PFSK-1 (cell line): ENCODE data around the gene SSH2.

Experiments
- FOXP2 ChIP-seq: optimal IDR thresholded peaks from 2 replicates; pipeline ENCODE3; 2011; ENCODE audit warnings: borderline replicate concordance, control low read depth, inconsistent platforms; ENCODE audit not compliant: insufficient read depth; ENCODE audit errors: extremely low read length, extremely low read depth
- POLR2AphosphoS5 ChIP-seq: IDR thresholded peaks from 2 replicates; pipeline ENCODE4 v1.6.1; 2012; ENCODE audit warnings: low read depth, mild to moderate bottlenecking, control low read depth, low read length, moderate library complexity
- SIN3A ChIP-seq: IDR thresholded peaks from 2 replicates; pipeline ENCODE4 v1.6.1; 2012; ENCODE audit warnings: mild to moderate bottlenecking, low read length, moderate library complexity, borderline replicate concordance; ENCODE audit not compliant: insufficient read depth
- TAF1 ChIP-seq: IDR thresholded peaks from 2 replicates; pipeline ENCODE4 v1.6.1; 2012; ENCODE audit warnings: low read length, control low read depth, borderline replicate concordance; ENCODE audit not compliant: insufficient read depth
- TF ChIP-seq, protein P1 (sequence below), 2 experiments: IDR thresholded peaks; 2 replicates each; pipeline versions ENCODE4 v1.6.1 to v1.8.0; 2011 to 2012; ENCODE audit warnings: low read depth in 2 of 2, low read length in 2 of 2, control low read depth in 1 of 2, inconsistent platforms in 1 of 2, mild to moderate bottlenecking in 1 of 2, moderate library complexity in 1 of 2; ENCODE audit not compliant: insufficient read depth in 1 of 2

SSH2 gene

DNA sequence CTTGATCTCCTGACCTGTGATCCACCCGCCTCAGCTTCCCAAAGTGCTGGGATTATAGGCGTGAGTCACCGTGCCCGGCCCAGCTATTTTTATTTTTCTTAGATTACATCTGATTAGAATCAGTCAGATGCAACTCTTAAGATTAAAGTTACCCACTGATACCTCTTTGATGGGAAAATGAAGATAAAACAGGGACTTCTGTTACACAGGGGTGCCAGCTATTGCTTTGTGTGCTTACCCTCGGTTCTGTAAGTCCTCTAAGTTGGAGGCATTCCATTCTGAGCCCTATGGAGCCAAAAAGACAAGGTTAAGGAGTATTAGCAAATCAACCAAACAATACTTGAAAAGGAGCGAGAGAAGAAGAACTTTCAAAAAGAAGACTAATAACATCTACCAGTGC, 274.7 kb downstream of the SSH2 start:
- TF ChIP-seq POLR2AphosphoS5 (no peak), TAF1 (no peak), FOXP2 (no peak), SIN3A (no peak)
- TF ChIP-seq, protein P1, sequence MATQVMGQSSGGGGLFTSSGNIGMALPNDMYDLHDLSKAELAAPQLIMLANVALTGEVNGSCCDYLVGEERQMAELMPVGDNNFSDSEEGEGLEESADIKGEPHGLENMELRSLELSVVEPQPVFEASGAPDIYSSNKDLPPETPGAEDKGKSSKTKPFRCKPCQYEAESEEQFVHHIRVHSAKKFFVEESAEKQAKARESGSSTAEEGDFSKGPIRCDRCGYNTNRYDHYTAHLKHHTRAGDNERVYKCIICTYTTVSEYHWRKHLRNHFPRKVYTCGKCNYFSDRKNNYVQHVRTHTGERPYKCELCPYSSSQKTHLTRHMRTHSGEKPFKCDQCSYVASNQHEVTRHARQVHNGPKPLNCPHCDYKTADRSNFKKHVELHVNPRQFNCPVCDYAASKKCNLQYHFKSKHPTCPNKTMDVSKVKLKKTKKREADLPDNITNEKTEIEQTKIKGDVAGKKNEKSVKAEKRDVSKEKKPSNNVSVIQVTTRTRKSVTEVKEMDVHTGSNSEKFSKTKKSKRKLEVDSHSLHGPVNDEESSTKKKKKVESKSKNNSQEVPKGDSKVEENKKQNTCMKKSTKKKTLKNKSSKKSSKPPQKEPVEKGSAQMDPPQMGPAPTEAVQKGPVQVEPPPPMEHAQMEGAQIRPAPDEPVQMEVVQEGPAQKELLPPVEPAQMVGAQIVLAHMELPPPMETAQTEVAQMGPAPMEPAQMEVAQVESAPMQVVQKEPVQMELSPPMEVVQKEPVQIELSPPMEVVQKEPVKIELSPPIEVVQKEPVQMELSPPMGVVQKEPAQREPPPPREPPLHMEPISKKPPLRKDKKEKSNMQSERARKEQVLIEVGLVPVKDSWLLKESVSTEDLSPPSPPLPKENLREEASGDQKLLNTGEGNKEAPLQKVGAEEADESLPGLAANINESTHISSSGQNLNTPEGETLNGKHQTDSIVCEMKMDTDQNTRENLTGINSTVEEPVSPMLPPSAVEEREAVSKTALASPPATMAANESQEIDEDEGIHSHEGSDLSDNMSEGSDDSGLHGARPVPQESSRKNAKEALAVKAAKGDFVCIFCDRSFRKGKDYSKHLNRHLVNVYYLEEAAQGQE (IDR thresholded peaks at IDR 0.05; ENCODE audit: insufficient read depth in 1 of 2, low read depth in 2 of 2, low read length in 2 of 2) = no peak

DNA sequence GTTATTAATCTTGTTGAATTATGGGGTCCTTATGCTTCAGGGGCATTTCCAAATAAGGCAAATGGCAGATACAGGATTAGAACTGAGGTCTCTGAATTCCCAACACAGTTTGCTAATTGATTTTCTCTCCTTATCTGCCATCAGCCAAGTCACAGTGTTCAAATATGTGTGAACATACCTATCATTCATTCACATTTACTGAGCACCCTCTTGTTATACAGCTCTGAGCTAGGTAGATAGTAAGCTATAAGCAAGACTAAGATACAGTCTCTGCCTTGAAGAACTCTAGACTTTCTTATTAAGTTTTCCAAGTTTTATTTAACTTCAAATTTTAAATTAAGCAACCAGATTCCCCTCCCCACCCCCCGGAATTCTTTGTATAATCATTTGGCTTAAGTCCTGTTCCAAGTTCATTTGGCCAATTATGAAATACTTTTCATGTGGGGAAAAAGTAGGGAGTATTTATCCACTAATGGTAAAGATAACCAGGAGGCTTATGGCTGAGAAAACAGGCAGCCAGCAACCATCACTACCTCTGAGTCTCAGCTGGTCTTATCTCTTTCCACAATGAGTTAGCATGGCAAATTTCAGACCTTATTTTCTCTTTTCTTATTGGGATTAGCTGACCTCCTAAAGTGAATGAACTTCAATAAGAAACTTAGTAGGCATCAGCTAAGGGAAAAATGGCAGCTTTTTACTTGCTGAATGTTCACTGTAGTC, 275.9 kb downstream of the SSH2 start:
- TF ChIP-seq SIN3A (no peak), POLR2AphosphoS5 (no peak), FOXP2 (no peak), TAF1 (no peak)
- TF ChIP-seq, protein P1 (IDR thresholded peaks at IDR 0.05; ENCODE audit: insufficient read depth in 1 of 2, low read depth in 2 of 2, low read length in 2 of 2) = no peak

DNA sequence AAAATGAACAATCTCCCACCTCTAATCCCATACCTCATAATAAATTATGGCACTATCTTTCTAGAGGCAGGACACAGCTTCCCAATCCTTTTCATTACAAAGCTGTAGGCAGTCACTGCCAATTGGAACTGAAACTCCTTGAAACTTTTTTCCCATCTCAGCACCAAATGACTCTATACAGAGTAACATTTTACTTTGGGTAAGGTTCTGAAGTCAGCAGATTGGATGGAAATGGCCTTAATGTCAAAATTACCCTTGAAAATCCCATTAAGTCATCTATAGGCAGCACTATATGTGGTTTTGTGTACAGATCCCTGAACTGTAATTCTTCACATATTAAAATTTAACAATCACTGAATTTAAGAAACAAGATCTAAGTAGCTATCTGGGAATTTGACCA, 277.1 kb downstream of the SSH2 start:
- no peak for TF ChIP-seq POLR2AphosphoS5

DNA sequence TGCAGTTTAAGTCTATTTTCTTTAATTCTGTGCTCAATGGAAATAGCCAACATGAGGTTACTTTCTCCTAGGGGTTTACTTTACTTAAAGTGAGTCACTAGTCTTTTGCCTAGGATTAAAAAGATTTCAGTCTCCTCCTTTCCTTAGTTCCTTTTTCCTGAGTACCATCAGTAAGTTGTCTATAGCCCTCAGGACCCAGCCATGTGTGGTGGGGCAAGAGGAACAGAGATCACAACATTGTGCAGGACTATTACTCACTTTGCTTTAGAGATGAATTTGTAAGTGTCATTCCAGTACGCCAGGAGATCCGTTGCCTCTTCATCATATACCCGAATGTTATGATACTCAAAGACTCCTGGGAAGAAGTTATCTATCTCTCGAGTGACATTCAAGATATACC, 279.6 kb downstream of the SSH2 start:
- TF ChIP-seq POLR2AphosphoS5 (no peak), TAF1 (no peak), FOXP2 (no peak), SIN3A (no peak)
- TF ChIP-seq, protein P1 (IDR thresholded peaks at IDR 0.05; ENCODE audit: insufficient read depth in 1 of 2, low read depth in 2 of 2, low read length in 2 of 2) = no peak

DNA sequence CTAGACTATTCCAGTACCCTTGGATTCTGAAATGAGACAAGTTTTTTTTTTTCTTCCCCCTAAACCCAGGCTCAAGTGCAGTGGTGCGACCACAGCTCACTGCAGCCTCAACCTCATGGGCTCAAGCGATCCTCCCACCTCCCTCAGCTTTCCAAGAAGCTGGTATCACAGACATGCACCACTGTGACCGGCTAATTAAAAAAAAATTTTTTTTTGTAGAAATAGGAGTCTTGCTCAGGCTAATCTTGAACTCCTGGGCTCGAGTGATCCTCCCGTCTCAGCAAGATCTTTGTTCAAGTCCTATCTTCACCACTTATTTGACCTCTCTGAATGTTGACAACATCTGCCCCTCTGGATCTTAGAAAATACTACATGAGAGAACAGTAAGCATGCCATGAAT, 280.7 kb downstream of the SSH2 start:
- no peak for TF ChIP-seq POLR2AphosphoS5
- no peak for TF ChIP-seq FOXP2
- TF ChIP-seq TAF1 = no peak
- TF ChIP-seq, protein P1 (IDR thresholded peaks at IDR 0.05; ENCODE audit: insufficient read depth in 1 of 2, low read depth in 2 of 2, low read length in 2 of 2) = no peak
- no peak for TF ChIP-seq SIN3A
